GM12878 (cell line): Measurements from ENCODE around the gene KRT80. TPM values are rescaled to one million over a fixed set of nuclear protein-coding genes. Genes with fewer than 3 reads are reported as not detected.

Experiments used
- BACH1 ChIP-seq: fragments of 450-650 bp; IDR thresholded peaks from 2 replicates; pipeline ENCODE4 v1.6.1; 2017; ENCODE audit warnings: mild to moderate bottlenecking, borderline replicate concordance
- CEBPZ ChIP-seq: fragments of 150-350 bp; IDR thresholded peaks from 2 replicates; pipeline ENCODE4 v1.6.1; 2016; ENCODE audit warnings: low read depth, low read length
- ELK1 ChIP-seq: IDR thresholded peaks from 2 replicates; pipeline ENCODE4 v1.6.1; 2012; ENCODE audit warnings: low read depth, low read length, improper control_type of control experiment
- GATAD2B ChIP-seq: fragments of 450-650 bp; conservative IDR thresholded peaks from 2 replicates; pipeline ENCODE4 v1.6.1; 2017; ENCODE audit warnings: low read depth, mild to moderate bottlenecking, moderate library complexity
- NR2C2 ChIP-seq: IDR thresholded peaks from 2 replicates; pipeline ENCODE4 v1.6.1; 2011; ENCODE audit warnings: borderline replicate concordance, low read depth; ENCODE audit not compliant: control insufficient read depth, insufficient read length
- polyA plus RNA-seq, 11 experiments: library from polyadenylated mRNA; depleted of rRNA in 4 of 11; unstranded in 6 of 11; stranded (reverse) in 5 of 11; fragments of >200 nt; fragmentation: Nextera tagmentation in 4 of 11; fragmentation: Illumina TruSeq in 1 of 11; extraction: Ambion mirVana in 4 of 11; extraction: Trizol in 1 of 11; gene quantifications; 1 replicate in 1 of 11; 2 replicates in 10 of 11; pipeline versions ENCODE4 v1.2.1 to v1.2.3, GENCODE V29; 2011 to 2016; ENCODE audit warnings: inconsistent platforms in 2 of 11, missing spikeins in 2 of 11, low read depth in 1 of 11
- total RNA-seq, 4 experiments: library from RNA; depleted of rRNA in 3 of 4; stranded (reverse); fragments of >200 nt in 3 of 4; fragmentation: Illumina TruSeq in 1 of 4; extraction: Trizol in 1 of 4; gene quantifications; 2 replicates each; pipeline versions ENCODE4 v1.2.1 to v1.2.3, GENCODE V29; 2013 to 2021
- TF ChIP-seq, protein P1 (sequence below): IDR thresholded peaks from 2 replicates; pipeline ENCODE4 v1.6.1; 2012; ENCODE audit warnings: low read length, inconsistent platforms

Gene KRT80
- total and polyA plus RNA-seq, 10 of the 15 experiments (the other 5 are each of a cell fraction or from before 2014, with no cell fraction given): 0.01 TPM; not detected in 9

GRCh38 chr12:52146822-52147366 lies 44.9 kb downstream of the KRT80 start (continued):
- no peak for TF ChIP-seq CEBPZ
- TF ChIP-seq ELK1: no peak
- no peak for TF ChIP-seq BACH1
- TF ChIP-seq GATAD2B: no peak
- TF ChIP-seq, protein P1, sequence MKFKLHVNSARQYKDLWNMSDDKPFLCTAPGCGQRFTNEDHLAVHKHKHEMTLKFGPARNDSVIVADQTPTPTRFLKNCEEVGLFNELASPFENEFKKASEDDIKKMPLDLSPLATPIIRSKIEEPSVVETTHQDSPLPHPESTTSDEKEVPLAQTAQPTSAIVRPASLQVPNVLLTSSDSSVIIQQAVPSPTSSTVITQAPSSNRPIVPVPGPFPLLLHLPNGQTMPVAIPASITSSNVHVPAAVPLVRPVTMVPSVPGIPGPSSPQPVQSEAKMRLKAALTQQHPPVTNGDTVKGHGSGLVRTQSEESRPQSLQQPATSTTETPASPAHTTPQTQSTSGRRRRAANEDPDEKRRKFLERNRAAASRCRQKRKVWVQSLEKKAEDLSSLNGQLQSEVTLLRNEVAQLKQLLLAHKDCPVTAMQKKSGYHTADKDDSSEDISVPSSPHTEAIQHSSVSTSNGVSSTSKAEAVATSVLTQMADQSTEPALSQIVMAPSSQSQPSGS: no peak
- no peak for TF ChIP-seq NR2C2
